ENCODE data around the gene CASKIN2.

DNA sequence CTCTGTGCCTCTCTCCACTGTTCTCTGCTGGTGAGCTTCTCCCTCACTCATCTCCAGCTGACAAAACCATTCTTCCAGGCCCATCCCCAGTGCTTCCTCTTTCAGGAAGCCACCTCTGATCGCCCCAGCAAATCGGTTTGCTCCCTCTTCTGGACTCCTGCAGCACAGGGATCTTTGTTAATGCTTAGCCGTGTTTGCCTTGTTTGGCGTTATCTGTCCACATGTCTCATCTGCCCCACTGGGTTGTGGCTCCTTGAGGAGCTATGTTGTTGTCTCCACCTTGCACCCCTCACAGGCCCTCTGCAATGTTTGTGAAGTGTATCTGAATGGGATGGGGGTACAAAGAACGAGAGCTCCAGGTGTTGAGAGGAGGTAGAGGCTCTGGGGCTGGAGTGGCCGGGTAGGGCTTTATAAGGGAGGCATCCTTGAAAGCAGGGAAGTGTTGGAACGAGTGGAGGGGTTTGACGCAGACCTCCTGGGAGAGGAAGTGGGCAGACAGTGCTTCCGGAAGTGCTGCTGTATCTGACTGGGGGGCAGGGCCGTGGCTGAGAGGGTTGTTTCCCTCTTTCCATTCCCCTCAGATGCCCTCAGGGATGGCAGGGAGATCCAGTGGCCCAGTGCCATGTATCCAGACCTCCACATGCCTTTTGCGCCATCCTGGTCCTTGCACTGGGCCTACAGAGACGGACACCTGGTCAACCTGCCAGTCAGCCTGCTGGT lies 27.8 kb downstream of the CASKIN2 start:
- TF ChIP-seq POLR2A (IDR thresholded peaks at IDR 0.05), result no peak
- TF ChIP-seq, protein P1, sequence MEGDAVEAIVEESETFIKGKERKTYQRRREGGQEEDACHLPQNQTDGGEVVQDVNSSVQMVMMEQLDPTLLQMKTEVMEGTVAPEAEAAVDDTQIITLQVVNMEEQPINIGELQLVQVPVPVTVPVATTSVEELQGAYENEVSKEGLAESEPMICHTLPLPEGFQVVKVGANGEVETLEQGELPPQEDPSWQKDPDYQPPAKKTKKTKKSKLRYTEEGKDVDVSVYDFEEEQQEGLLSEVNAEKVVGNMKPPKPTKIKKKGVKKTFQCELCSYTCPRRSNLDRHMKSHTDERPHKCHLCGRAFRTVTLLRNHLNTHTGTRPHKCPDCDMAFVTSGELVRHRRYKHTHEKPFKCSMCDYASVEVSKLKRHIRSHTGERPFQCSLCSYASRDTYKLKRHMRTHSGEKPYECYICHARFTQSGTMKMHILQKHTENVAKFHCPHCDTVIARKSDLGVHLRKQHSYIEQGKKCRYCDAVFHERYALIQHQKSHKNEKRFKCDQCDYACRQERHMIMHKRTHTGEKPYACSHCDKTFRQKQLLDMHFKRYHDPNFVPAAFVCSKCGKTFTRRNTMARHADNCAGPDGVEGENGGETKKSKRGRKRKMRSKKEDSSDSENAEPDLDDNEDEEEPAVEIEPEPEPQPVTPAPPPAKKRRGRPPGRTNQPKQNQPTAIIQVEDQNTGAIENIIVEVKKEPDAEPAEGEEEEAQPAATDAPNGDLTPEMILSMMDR (IDR thresholded peaks at IDR 0.05), result no peak

Data from esophagus squamous epithelium (tissue), 4 donors.